GM23338 (cell line): ENCODE data around the gene MARCHF2. TPM values are rescaled to one million over a fixed set of nuclear protein-coding genes. Genes with fewer than 3 reads are reported as not detected.

Experiments used
- ATAC-seq: fragments of 200-7000 bp; cut with Tn5 transposase; 3 replicates; pipeline ENCODE4 v1.9.1; 2020
- DNase-seq: peaks from one replicate; pipeline ENCODE4 v3.0.0-alpha.2; 2015; ENCODE audit warnings: low spot score
- H2AFZ ChIP-seq: fragments of 200-600 bp; sonication (generic); 2 replicates; pipeline ENCODE4 v1.8.0; 2016; ENCODE audit warnings: antibody characterized with exemption, mild to moderate bottlenecking, moderate library complexity
- H3F3A ChIP-seq: fragments of 200-600 bp; sonication (generic); replicated peaks from 2 replicates; pipeline ENCODE4 v1.8.0; 2017; ENCODE audit warnings: antibody characterized with exemption, mixed run types, low read depth
- H3K27ac ChIP-seq: fragments of 200-600 bp; sonication (generic); 2 replicates; pipeline ENCODE4 v1.6.1; 2016; ENCODE audit warnings: low read depth
- H3K27me3 ChIP-seq: fragments of 200-600 bp; sonication (generic); 2 replicates; pipeline ENCODE4 v1.8.0; 2016; ENCODE audit warnings: mild to moderate bottlenecking, mixed run types, moderate library complexity; ENCODE audit not compliant: insufficient read depth
- H3K36me3 ChIP-seq: fragments of 200-600 bp; sonication (generic); 2 replicates; pipeline ENCODE4 v1.8.0; 2016; ENCODE audit warnings: mild to moderate bottlenecking; ENCODE audit not compliant: insufficient read depth
- H3K4me1 ChIP-seq: fragments of 200-600 bp; sonication (generic); 2 replicates; pipeline ENCODE4 v1.8.0; 2016; ENCODE audit warnings: mild to moderate bottlenecking, moderate library complexity; ENCODE audit not compliant: insufficient read depth
- H3K4me2 ChIP-seq: fragments of 200-600 bp; sonication (generic); 2 replicates; pipeline ENCODE4 v1.7.1; 2017; ENCODE audit warnings: mixed run types
- H3K4me3 ChIP-seq: fragments of 200-600 bp; sonication (generic); 2 replicates; pipeline ENCODE4 v1.6.1; 2016; ENCODE audit warnings: mixed run types
- H3K79me2 ChIP-seq: fragments of 200-600 bp; sonication (generic); replicated peaks from 2 replicates; pipeline ENCODE4 v1.8.0; 2017; ENCODE audit warnings: mild to moderate bottlenecking; ENCODE audit not compliant: insufficient read depth
- H3K9me2 ChIP-seq: fragments of 200-600 bp; sonication (generic); 2 replicates; pipeline ENCODE4 v1.8.0; 2017; ENCODE audit not compliant: insufficient read depth
- H4K20me1 ChIP-seq: fragments of 200-600 bp; sonication (generic); replicated peaks from 2 replicates; pipeline ENCODE4 v1.8.0; 2017; ENCODE audit warnings: mild to moderate bottlenecking; ENCODE audit not compliant: insufficient read depth
- H3K27ac Mint-ChIP-seq: 2 replicates; pipeline ENCODE4 v1.8.0; 2020; ENCODE audit warnings: inconsistent platforms, mild to moderate bottlenecking, moderate library complexity, mixed read lengths
- H3K27me3 Mint-ChIP-seq: 3 replicates; pipeline ENCODE4 v1.8.0; 2022; ENCODE audit warnings: low read depth, mild to moderate bottlenecking, moderate library complexity, mixed read lengths, inconsistent platforms; ENCODE audit not compliant: insufficient read depth, poor library complexity
- H3K36me3 Mint-ChIP-seq: 3 replicates; pipeline ENCODE4 v1.8.0; 2021; ENCODE audit warnings: low read depth, mild to moderate bottlenecking, inconsistent platforms, moderate library complexity, mixed read lengths
- H3K4me1 Mint-ChIP-seq: 3 replicates; pipeline ENCODE4 v1.8.0; 2020; ENCODE audit warnings: mild to moderate bottlenecking, inconsistent platforms, mixed read lengths
- H3K4me3 Mint-ChIP-seq: 3 replicates; pipeline ENCODE4 v1.8.0; 2021; ENCODE audit warnings: moderate library complexity, mild to moderate bottlenecking, inconsistent platforms, mixed read lengths
- H3K9me3 Mint-ChIP-seq: 3 replicates; pipeline ENCODE4 v1.8.0; 2020; ENCODE audit warnings: moderate library complexity, mild to moderate bottlenecking, inconsistent platforms, mixed read lengths
- CTCF ChIP-seq, 2 experiments: fragments of 200-600 bp in 1 of 2; sonication (generic) in 1 of 2; conservative IDR thresholded peaks; 2 replicates each; pipeline versions ENCODE4 v1.5.1 to v1.6.1; 2016 to 2017; ENCODE audit warnings: antibody characterized with exemption in 2 of 2, low read depth in 2 of 2, mild to moderate bottlenecking in 2 of 2, moderate library complexity in 1 of 2
- EZH2 ChIP-seq: fragments of 200-600 bp; sonication (generic); IDR thresholded peaks from one replicate; pipeline ENCODE4 v1.8.0; 2017; ENCODE audit warnings: antibody characterized with exemption, mild to moderate bottlenecking, low read depth; ENCODE audit not compliant: unreplicated experiment
- JUNB ChIP-seq: IDR thresholded peaks from one replicate; pipeline ENCODE4 v1.6.1; 2016; ENCODE audit warnings: antibody characterized with exemption; ENCODE audit not compliant: unreplicated experiment
- NANOG ChIP-seq: IDR thresholded peaks from 2 replicates; pipeline ENCODE4 v1.6.1; 2016; ENCODE audit warnings: antibody characterized with exemption, borderline replicate concordance
- STAT1 ChIP-seq: IDR thresholded peaks from one replicate; pipeline ENCODE4 v1.6.1; 2016; ENCODE audit warnings: antibody characterized with exemption; ENCODE audit not compliant: unreplicated experiment
- ZNF114 ChIP-seq: fragments of 250-450 bp; sonication (Bioruptor Pico); IDR thresholded peaks from 2 replicates; pipeline ENCODE4 v1.5.0; 2020; ENCODE audit warnings: mild to moderate bottlenecking, moderate library complexity
- ZNF331 ChIP-seq: fragments of 250-450 bp; sonication (Bioruptor Pico); IDR thresholded peaks from 2 replicates; pipeline ENCODE4 v1.5.0; 2020; ENCODE audit warnings: low read depth, mild to moderate bottlenecking, moderate library complexity
- ZNF462 ChIP-seq: fragments of 250-450 bp; sonication (Bioruptor Pico); IDR thresholded peaks from 2 replicates; pipeline ENCODE4 v1.5.0; 2020; ENCODE audit warnings: mild to moderate bottlenecking, moderate library complexity
- polyA plus RNA-seq: library from polyadenylated mRNA; unstranded; fragments of >200 nt; fragmentation: Nextera tagmentation; extraction: Ambion mirVana; gene quantifications from 2 replicates; pipeline ENCODE4 v1.2.1, GENCODE V29; 2016
- total RNA-seq: library from RNA; depleted of rRNA; stranded (reverse); fragments of >200 nt; shearing (Covaris generic); gene quantifications from 2 replicates; pipeline ENCODE4 v1.2.3, GENCODE V29; 2014

The MARCHF2 gene
- total and polyA plus RNA-seq, 2 experiments from 2014 or later, result 18.9 to 50.1 TPM

GRCh38 chr19:8456064-8456463, 43.0 kb downstream of the MARCHF2 start:
- Mint-ChIP-seq H3K27ac (peak overlapping the region; percentile 0; the same call in 1 of the 2 replicates), H3K4me3 (no peak overlapping the region; the same call in 2 of the 3 replicates), H3K4me1 (peaks cover 94% of the 10 kb centered on the region), H3K36me3 (peaks cover 83% of the 10 kb centered on the region), H3K27me3 (peaks cover 6% of the 10 kb centered on the region), H3K9me3 (no peaks in the 10 kb centered on the region)
- Histone ChIP-seq H2AFZ (no peak overlapping the region), H3K27ac (peak overlapping the region; percentile 18; the same call in 1 of the 2 replicates), H4K20me1 (peaks cover 99% of the 10 kb centered on the region), H3K4me2 (no peak overlapping the region), H3K36me3 (peaks cover 17% of the 10 kb centered on the region; the same call in 1 of the 2 replicates), H3K4me1 (peaks cover 84% of the 10 kb centered on the region), H3F3A (no peaks in the 10 kb centered on the region), H3K4me3 (no peak overlapping the region), H3K79me2 (peaks cover 100% of the 10 kb centered on the region), H3K27me3 (no peaks in the 10 kb centered on the region), H3K9me2 (no peaks in the 10 kb centered on the region)
- ATAC-seq (peak; percentile 83), DNase-seq (peak; percentile 64)
- TF ChIP-seq STAT1, result no peak
- TF ChIP-seq CTCF (conservative IDR thresholded peaks at IDR 0.05; ENCODE audit: low read depth in 2 of 2), result peak; percentile 39 to 54
- TF ChIP-seq NANOG, result no peak
- no peak for TF ChIP-seq JUNB
- no peak for TF ChIP-seq ZNF114
- TF ChIP-seq ZNF462, result no peak
- TF ChIP-seq EZH2, result no peak
- no peak for TF ChIP-seq ZNF331 (CRISPR knock-in tag)
